AG04450 (cell line): ENCODE results near the gene CREB5. TPM values are rescaled to one million over a fixed set of nuclear protein-coding genes. Genes with fewer than 3 reads are reported as not detected.

Experiments used
- CTCF ChIA-PET: fragments of 300-600, 350-600 bp; formaldehyde crosslinking; extraction: SDS; loops from one replicate; lab custom pipeline; 2022; ENCODE audit warnings: antibody characterized with exemption, inconsistent platforms; lab: Charles Lee
- POLR2A ChIA-PET: fragments of 350-600 bp; formaldehyde crosslinking; extraction: SDS; loops from one replicate; lab custom pipeline; 2021; ENCODE audit warnings: antibody characterized with exemption, inconsistent platforms; lab: Yijun Ruan, JAX
- DNase-seq: peaks from one replicate; pipeline ENCODE4 v3.0.0-alpha.2; 2011; ENCODE audit warnings: low read depth, low spot score
- H3K27ac ChIP-seq: one replicate; pipeline ENCODE4 v1.5.1; 2012; ENCODE audit warnings: low read depth, low read length, control low read depth
- H3K27me3 ChIP-seq: one replicate; pipeline ENCODE4 v1.6.0; 2012; ENCODE audit warnings: low read length; ENCODE audit not compliant: control insufficient read depth, insufficient read depth
- H3K4me3 ChIP-seq: 2 replicates; pipeline ENCODE4 v1.5.1; 2011; ENCODE audit warnings: mild to moderate bottlenecking, low read depth, low read length, control low read depth
- H3K9me3 ChIP-seq: 2 replicates; pipeline ENCODE4 v1.5.1; 2012; ENCODE audit warnings: low read length; ENCODE audit not compliant: control insufficient read depth, insufficient read depth
- CTCF ChIP-seq: IDR thresholded peaks from 2 replicates; pipeline ENCODE4 v1.5.1; 2011; ENCODE audit warnings: low read depth, low read length, control low read depth, inconsistent platforms
- polyA plus RNA-seq: library from polyadenylated mRNA; depleted of rRNA; stranded (reverse); fragments of >200 nt; gene quantifications from 2 replicates; pipeline ENCODE4 v1.2.3, GENCODE V29; 2011

Gene CREB5
- polyA plus RNA-seq, 1 experiment: 22.1 TPM

GRCh38 chr7:28861825-28862224 is 449.5 kb downstream of the CREB5 start:
- no peak for TF ChIP-seq CTCF
- POLR2A ChIA-PET: no interaction called here
- CTCF ChIA-PET: interaction anchor here (0.7 kb wide), 1 partner anchor 60 kb away, joined by 3 read pairs; no protein-coding TSS in a partner anchor
- no peak for DNase-seq
- Histone ChIP-seq H3K27me3 (no peaks in the 10 kb centered on the region), H3K4me3 (no peak overlapping the region), H3K9me3 (no peaks in the 10 kb centered on the region), H3K27ac (no peak overlapping the region)

GRCh38 chr7:28862595-28863272 is 450.4 kb downstream of the CREB5 start:
- peaks cover 4% of the 10 kb centered on the region for H3K27me3 ChIP-seq
- ChIA-PET POLR2A (no interaction called here), CTCF (interaction anchor here (1.6 kb wide), 1 partner anchor 9 kb away, joined by 4 read pairs; no protein-coding TSS in a partner anchor)
- H3K27ac ChIP-seq: no peak overlapping the region
- no peaks in the 10 kb centered on the region for H3K9me3 ChIP-seq
- DNase-seq: no peak
- H3K4me3 ChIP-seq: no peak overlapping the region
- no peak for TF ChIP-seq CTCF

GRCh38 chr7:28865601-28866144 is 453.4 kb downstream of the CREB5 start:
- peaks cover 14% of the 10 kb centered on the region for H3K27me3 ChIP-seq
- H3K27ac ChIP-seq: no peak overlapping the region
- no peak for TF ChIP-seq CTCF
- POLR2A ChIA-PET: no interaction called here
- CTCF ChIA-PET: interaction anchor here (1.0 kb wide), 2 partner anchors 11 to 56 kb away, joined by 3 to 5 read pairs; no protein-coding TSS in a partner anchor
- DNase-seq: no peak
- H3K4me3 ChIP-seq: no peak overlapping the region
- no peaks in the 10 kb centered on the region for H3K9me3 ChIP-seq

GRCh38 chr7:28868712-28869111 is 456.4 kb downstream of the CREB5 start:
- Histone ChIP-seq H3K27ac (no peak overlapping the region), H3K9me3 (no peaks in the 10 kb centered on the region), H3K4me3 (no peak overlapping the region), H3K27me3 (peaks cover 21% of the 10 kb centered on the region)
- ChIA-PET CTCF (interaction anchor here (1.8 kb wide), 1 partner anchor 479 kb away, joined by 5 read pairs; no protein-coding TSS in a partner anchor), POLR2A (no interaction called here)
- TF ChIP-seq CTCF: no peak
- no peak for DNase-seq

GRCh38 chr7:28871077-28871476 is 458.8 kb downstream of the CREB5 start:
- DNase-seq: no peak
- CTCF ChIA-PET: interaction anchor here (0.7 to 2.4 kb wide), 6 partner anchors 12 to 117 kb away, joined by 3 to 7 read pairs (median 6); no protein-coding TSS in a partner anchor

More at GRCh38 chr7:28871077-28871476, 458.8 kb downstream of the CREB5 start:
- Histone ChIP-seq H3K27me3 (peaks cover 21% of the 10 kb centered on the region), H3K9me3 (no peaks in the 10 kb centered on the region), H3K4me3 (no peak overlapping the region), H3K27ac (no peak overlapping the region)
- TF ChIP-seq CTCF: no peak
- POLR2A ChIA-PET: no interaction called here
